NCI-H82 treated with DMSO at 0.1 percent for 48 hours (cell line): ENCODE measurements around the gene CSNK1D.
"Not testable (repeated sequence)": the region's sequence is repeated elsewhere in the genome, so short reads cannot be mapped to it uniquely, and the experiment has no call there.

Experiments used
- DNase-seq: peaks from one replicate; lab custom pipeline; 2025; ENCODE audit not compliant: unreplicated experiment; lab: John Stamatoyannopoulos, UW

Gene CSNK1D

DNA sequence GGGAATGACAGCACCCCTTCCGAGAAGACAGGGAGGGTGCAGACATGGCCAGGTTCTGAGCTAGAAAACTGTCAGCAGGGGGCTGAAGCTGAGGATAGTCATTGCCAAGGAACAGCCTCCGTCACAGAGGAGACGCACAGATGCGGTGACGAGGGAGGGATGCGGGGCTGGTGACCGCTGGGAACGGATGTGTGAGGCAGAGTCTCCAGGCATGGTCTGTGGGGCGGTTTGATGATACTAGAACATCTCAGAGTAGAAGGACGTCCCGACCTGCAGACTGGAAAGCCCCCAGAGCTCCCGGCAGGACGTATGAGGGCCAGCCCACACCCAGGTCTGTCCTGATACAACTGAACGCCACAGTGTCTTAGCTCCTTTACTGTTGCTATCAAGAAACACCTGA is 1.8 kb upstream of the CSNK1D start:
- DNase-seq: no peak

DNA sequence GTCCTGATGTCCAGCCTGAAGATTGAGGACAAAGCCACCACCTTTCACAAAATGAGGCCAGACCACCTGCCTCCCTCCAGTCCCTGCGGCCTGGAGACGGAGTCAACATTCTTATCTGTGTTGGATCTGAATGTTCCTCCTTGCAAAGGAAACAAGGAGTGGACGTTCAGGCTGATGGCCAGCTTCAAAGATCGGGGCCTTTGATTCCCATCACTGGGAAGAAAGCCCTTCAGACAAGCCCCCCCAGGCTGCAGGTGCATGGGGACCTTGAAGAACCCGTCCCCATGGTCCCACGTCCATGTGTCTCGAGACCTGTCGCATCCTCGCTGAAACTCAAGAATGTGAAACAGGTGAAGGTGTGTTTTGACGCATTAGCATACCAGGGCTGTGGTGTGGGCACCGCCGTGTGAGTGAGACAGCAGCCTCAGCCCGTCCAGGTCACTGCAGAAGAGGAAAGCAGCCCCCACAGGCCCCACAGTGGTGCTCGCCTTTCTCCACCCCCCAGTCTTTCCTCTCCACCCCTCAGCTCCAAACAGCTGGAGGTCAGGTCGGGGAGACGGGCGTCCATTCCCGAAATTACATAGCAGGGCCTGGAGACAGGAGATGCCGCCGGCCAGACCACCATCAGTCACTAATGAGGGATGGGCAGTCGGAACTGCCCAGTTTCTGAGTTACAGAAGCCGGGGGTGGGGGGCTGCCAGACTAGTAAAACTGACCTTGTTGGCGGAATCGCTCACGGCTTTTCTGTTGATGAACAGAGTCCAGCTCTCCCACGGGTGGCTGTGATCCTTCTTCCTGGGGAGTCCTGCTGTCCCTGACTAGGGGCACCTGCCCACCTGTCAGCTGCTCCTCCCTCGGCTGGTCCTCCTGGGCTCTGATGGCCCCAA is 877 bp upstream of the CSNK1D start:
- no peak for DNase-seq

DNA sequence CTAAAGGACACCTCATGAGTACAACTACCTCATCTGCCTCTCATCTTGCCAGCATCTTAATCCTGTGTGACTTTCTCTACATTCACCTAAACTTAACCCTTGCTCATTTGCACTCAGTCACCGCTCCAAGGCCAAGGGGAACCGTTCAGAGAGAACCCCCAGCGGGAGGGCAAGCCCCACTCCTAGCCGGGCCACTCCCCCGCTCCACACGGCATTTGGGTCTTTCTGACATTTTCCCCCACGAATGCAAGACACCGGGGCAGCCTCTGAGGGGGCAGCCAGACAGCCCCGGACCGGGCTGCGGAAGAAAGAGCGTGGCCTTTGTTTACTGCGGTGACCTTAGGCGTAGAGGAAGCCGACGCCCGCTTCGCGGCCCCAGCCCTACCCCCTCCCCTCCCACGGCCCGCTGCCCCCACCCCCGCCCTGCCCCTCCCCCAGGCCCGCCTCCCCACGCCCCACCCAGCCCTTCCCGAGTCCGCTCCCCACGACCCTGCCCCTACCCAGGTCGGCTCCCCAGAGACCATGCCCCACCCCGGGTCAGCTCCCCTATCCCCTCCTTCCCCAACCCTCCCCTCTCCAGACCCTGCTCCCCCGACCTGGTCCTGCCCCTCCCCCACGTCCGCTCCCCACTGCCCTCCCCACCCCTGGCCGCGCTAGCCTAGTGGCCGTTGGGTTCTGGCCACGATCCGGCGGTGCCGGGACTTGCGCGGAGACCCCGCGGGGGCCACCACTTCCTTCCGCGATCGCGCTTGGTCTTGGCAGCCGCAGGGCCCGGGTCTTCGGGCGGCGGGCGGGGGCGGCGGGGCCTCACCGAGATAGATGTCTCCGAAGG is 789 bp downstream of the CSNK1D start:
- DNase-seq: no peak

DNA sequence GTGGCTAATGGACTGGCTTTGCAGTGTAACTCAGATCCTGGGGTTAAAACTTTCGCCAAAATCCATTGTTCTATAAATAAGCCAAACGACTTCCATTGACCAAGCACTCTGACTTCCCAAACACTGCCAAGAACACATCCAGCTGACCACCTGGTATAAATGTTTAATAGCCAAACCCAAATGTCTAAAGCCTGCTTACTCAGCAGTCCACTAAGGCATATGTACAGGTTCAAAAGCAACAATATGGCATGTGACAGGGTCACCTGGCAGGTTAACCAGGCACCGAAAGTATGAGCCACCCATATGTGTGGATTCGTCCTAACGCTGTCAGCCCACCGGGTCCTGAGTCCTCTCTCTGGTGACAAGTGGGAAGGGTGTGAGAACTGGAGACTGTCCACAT is 2.1 kb downstream of the CSNK1D start:
- no peak for DNase-seq

DNA sequence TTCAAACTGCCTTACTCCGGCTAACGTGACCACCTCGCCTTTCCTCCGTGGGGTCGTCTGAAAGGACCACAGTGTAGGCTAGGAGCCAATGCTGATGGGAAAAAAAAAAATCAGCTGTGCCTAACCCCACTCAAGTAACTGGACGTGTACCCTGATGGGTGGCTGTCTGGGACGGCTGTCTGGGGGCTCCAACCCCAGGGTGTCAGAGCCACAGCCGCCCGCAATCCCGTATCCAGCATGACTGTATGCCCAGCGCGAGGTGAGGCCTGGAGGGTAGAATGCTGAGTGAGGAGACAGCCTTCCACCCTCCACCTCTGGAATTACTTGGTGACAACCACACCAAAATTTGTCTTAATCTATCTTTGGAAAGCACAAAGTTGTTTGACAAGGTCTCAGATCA is 2.8 kb downstream of the CSNK1D start:
- DNase-seq: no peak

DNA sequence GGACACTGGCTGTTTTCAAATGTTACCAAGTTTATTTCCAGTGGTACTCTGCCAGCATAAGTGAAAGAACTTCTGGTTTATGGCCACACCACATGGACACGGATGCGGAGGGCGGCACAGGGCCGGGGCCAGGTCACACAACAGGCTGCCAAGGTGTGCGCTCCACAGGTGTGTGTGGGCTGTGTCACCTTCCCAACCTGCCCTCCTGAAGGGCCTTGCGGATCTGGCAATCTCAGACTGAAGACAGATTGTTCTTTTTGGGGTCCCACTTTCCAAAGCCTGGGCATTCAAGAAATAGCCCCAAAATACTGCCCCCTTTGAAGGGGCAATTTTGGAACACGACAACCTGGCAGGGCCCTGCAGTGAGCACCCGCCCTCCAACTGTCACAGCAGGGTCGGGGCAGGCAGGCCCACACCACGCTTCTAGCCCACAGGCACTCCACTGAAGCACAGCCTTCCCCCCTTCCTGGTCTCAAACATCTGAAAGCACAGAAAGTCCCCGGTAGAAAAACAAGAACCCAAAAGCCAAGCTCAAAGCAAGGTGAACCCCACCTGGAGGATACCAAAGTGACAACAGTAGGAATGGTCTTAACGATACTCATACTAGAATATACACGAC is 3.5 kb downstream of the CSNK1D start:
- DNase-seq: no peak

DNA sequence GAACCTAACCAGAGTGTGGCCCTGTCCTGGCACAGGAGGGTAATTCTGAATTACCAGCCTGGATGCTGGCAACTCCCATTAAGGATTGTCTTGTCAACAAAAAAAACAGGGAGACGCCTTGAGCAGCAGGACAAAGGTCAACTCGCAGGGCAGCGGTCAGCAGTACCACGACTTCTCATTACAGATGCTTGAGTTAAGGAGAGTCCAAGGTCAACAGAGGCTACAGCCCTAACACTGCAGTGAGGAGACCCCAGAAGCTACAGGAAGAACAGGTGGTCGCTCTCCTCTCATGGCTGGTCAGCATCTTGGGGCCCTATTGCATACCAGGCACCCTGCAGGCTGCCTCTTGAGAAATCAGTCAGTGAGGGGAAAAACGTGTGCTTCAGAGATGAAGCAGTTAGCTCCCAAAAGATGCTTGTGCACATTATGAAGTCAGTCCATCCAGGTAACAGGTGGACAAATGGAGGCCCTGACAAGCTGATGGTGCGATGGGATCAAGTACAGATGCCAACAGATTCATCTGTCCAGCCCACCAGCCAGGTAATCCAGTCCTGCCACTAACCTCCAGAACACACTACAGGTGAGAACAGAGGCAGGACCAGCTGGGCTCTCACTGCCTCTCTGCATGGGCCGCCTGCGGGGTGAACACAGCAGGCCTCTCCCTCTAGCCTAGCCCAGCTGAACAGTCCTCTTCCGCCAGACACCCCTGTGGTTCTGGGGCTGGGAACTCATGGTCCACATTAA is 4.2 kb downstream of the CSNK1D start:
- DNase-seq: no peak

DNA sequence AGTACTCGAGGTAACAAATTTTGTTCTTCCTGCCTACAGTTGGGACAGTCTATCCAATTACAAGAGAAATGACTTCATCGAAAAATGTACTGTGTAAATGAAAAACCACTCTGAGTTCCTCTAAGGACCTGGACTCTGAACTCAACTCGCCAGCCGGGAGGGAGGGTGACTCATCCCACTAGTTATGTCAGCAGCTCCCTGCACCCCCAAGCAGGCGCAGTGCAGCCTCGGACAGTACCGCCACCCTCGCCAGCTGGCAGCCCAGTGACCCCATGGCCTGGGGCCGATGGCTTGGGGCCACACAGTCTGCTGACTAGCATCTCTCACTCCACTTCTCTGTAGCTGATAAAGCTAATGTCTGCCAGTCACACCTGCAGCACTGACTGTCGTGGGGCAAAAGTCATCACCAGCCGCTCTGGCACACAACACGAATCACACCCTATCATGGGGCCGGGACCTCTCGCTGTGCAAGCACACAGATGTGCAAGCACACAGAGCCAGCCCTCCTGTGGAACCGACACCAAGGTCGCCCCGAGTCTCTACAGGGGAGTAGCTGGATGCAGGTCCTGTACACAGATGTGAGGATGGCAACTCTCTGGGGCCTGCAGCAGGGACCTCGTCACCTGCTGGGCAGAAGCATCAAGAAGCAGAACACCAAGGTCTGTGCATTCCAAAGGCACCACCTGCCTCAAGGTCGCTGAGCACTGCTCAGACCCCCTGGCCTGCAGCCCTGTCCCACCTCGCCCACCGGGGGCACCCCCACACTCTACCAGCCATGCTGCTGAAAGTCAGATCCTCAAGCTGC is 5.7 kb downstream of the CSNK1D start:
- no peak for DNase-seq

DNA sequence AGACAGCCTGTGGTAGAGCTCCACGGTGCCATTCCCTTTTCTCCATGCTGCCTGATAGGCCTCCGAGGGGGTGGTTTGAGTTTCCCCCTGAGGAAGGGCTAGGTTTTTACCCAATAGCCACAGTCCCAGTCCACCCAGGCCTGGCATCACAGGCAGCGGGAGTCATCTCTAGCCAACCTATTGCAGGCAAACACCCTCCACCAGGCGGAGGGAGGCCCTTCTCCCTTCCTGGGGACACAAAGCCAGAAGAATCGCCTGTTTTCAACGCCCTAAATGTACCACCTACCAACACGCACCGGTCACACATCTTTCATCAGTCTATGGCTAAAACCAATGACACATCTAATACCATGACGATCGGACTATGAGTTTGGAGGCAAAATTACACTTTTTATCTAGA is 7.4 kb downstream of the CSNK1D start:
- DNase-seq: no peak

DNA sequence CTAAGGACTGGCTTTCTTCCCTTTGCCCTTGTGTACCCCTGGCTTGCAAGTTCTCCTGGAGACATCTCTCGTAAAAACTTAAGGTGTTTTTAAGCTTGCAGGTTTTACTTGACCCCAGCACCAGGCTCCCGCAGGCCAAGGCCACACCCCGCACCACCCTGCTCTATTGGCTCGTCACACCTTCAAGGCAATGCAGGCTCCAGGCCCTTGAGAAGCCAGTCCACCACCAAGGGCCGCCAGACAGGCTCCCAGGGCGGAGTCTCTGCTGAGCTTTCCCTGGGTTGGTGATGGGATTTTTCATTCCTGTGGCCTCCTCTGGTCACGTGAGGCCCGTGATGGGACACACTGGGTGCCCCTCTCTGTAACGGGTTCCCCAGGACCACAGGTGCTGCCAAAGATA is 9.9 kb downstream of the CSNK1D start:
- no peak for DNase-seq

DNA sequence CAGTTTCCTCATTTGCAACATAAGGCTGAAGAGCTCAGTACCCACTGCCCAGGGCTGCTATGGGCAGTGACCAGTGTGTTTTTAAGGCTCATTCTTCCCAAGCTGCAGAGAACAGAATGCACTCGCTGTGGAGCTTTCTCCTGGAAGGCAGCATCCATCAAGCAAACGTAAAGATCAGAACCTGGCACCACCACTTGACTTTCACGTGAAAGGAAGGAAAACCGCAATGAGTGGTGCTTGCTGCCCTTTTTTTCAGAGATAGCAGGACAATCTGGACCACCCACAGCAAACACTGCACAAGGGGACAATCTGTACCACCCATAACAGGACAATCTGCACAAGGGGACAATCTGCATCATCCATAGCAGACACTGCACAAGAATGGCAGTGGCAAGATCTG is 11.2 kb downstream of the CSNK1D start:
- no peak for DNase-seq

DNA sequence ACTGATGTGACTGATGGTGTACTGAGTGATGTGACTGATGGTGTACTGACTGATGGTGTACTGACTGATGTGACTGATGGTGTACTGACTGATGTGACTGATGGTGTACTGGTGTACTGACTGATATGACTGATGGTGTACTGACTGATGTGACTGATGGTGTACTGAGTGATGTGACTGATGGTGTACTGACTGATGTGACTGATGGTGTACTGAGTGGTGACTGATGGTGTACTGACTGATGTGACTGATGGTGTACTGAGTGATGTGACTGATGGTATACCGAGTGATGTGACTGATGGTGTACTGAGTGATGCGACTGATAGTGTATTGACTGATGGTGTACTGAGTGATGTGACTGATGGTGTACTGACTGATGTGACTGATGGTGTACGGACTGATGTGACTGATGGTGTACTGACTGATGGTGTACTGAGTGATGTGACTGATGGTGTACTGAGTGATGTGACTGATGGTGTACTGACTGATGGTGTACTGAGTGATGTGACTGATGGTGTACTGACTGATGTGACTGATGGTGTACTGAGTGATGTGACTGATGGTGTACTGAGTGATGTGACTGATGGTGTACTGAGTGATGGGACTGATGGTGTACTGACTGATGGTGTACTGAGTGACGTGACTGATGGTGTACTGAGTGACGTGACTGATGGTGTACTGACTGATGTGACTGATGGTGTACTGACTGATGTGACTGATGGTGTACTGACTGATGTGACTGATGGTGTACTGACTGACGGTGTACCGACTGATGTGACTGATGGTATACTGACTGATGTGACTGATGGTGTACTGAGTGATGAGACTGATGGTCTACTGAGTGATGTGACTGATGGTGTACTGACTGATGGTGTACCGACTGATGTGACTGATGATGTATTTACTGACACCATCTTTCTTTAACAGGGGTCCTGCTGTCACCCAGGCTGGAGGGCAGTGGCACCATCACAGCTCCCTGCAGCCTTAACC is 13.2 kb downstream of the CSNK1D start:
- DNase-seq: not testable (repeated sequence)

DNA sequence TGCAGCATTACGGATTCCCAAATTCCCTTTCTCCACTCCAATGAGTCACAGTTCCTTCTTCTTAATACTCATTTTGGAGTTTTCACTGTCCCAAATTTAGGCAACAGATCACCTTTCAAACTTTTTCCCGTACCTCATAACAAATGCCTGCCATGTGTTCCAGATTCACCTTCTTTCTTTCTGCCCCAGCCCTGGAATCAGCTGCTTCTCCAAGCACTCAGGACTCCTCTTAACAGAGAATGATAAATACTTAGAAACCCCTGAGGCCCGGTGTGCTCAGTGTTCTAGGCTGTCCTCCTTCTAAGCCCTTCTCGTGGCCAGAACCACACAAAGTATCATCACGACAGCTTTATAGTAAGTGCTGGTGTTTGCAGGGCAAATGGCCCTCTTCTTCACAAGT is 14.9 kb downstream of the CSNK1D start:
- no peak for DNase-seq

DNA sequence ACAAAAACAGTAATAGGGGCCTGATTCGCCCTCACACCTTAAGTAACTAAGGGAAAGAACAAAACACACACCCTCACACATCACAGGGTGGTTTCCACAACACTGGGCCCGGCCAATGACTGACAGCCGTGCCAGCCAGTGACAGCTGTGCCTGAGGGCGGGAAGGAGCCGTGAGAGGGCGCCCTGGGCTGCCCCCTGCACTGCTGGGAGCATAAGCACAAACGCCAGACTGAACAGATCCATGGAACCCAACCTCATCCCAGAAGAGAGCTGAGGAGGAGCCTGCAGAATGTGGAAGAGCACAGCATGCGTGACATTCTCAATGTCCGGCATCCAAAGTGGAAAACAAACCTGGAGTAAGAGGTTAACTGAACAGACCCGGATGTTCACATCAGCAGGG is 16.0 kb downstream of the CSNK1D start:
- DNase-seq: no peak

DNA sequence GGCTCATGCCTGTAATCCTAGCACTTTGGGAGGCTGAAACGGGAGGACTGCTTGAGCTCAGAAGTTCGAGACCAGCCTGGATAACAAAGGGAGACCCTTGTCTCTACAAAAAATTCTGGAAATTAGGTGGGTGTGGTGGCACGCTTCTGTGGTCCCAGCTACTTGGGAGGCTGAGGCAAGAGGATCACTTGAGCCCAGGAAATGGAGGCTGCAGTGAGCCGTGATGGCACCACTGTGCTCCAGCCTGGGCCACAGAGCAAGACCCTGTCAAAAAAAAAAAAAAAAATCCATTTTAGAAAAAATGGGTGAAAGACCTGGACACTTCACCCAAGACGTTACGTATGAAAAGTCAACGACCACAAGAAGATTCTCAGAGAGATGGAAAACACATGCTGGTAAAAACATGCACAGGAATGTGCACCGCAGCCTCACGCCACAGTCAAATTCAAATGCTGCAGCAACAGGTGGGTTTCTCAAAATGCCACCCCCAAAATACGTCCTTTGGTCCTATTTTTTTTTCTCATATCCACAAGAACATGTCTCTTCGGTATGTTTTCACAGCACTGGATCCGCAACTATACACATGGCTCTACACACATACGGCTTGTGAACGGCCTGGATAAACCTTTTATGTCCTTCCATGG is 17.1 kb downstream of the CSNK1D start:
- no peak for DNase-seq

DNA sequence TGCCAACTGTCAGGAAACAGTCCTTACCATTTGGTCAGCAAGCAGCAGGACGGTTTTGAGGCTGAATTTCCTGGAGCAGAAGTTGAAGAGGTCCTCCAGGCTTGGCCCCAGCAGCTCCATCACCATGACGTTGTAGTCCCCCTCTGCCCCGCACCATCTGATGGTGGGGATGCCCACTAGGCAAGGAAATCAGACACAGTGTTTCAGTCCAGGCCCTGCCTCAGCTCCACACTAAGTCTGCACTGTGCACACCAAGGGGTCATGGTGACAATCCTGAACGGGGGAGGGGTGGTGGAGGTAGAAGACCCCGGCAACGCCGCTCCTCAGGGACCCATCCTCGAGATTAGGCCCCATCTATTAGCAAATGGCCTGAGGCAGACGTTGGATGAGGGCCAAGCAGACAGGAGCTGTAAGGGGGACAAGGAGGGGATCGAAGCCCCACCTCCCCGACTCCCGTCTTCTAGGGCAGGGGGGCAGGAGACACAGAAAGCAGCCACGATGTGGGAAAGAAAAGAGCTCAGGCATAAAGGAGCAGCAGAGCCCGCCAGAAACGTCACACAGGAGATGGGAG is 18.0 kb downstream of the CSNK1D start:
- DNase-seq: no peak

DNA sequence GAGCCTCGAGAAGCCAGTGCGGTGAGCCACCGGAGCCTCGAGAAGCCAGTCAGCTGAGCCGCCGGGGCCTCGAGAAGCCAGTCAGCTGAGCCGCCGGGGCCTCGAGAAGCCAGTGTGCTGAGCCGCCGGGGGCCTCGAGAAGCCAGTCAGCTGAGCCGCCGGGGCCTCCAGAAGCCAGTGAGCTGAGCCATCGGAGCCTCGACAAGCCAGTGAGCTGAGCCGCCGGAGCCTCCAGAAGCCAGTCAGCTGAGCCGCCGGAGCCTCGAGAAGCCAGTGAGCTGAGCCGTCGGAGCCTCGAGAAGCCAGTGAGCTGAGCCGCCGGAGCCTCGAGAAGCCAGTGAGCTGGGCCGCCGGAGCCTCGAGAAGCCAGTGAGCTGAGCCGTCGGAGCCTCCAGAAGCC is 18.8 kb downstream of the CSNK1D start:
- not testable (repeated sequence) for DNase-seq

DNA sequence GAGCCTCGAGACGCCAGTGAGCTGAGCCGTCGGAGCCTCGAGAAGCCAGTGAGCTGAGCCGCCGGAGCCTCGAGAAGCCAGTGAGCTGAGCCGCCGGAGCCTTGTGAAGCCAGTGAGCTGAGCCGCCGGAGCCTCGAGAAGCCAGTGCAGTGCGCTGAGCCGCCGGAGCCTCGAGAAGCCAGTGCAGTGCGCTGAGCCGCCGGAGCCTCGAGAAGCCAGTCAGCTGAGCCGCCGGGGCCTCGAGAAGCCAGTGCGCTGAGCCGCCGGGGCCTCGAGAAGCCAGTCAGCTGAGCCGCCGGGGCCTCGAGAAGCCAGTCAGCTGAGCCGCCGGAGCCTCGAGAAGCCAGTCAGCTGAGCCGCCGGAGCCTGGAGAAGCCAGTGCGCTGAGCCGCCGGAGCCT is 19.4 kb downstream of the CSNK1D start:
- DNase-seq: not testable (repeated sequence)
